Vagina (tissue), 2 donors: ENCODE data around the gene TMEM108.

Experiments used
- CTCF ChIP-seq, 3 experiments: fragments of 450-650 bp in 2 of 3; fragments of 200-600 bp in 1 of 3; sonication (generic) in 1 of 3; IDR thresholded peaks; one replicate each; pipeline ENCODE4 v1.5.1; 2017 to 2019; ENCODE audit warnings: antibody characterized with exemption in 3 of 3, mild to moderate bottlenecking in 2 of 3, moderate library complexity in 2 of 3
- POLR2A ChIP-seq, 2 donors: fragments of 450-650 bp; IDR thresholded peaks; one replicate each; pipeline ENCODE4 v1.6.1; 2017; ENCODE audit warnings: antibody characterized with exemption in 2 of 2, mild to moderate bottlenecking in 2 of 2, moderate library complexity in 2 of 2
- POLR2AphosphoS5 ChIP-seq, 2 donors: sonication (generic); formaldehyde crosslinking; IDR thresholded peaks; one replicate each; pipeline ENCODE4 v1.9.0; 2017; ENCODE audit warnings: antibody characterized with exemption in 2 of 2, mild to moderate bottlenecking in 2 of 2, low read depth in 1 of 2; ENCODE audit not compliant: insufficient read depth in 1 of 2

- TF ChIP-seq CTCF (IDR thresholded peaks at IDR 0.05) (no peak), POLR2A (IDR thresholded peaks at IDR 0.05) (no peak), POLR2AphosphoS5 (IDR thresholded peaks at IDR 0.05; ENCODE audit: insufficient read depth in 1 of 2, low read depth in 1 of 2) (no peak)
Observed at GRCh38 chr3:133366921-133367320, 328.7 kb downstream of the TMEM108 start.
